HG03558 (cell line): ENCODE measurements around the gene NBEA.

Experiments
- ATAC-seq: cut with Tn5 transposase; IDR thresholded peaks from one replicate; pipeline ENCODE4 v1.9.1; 2021; ENCODE audit warnings: moderate number of reproducible peaks; ENCODE audit not compliant: unreplicated experiment; ENCODE audit errors: extremely low read depth

Gene NBEA

DNA sequence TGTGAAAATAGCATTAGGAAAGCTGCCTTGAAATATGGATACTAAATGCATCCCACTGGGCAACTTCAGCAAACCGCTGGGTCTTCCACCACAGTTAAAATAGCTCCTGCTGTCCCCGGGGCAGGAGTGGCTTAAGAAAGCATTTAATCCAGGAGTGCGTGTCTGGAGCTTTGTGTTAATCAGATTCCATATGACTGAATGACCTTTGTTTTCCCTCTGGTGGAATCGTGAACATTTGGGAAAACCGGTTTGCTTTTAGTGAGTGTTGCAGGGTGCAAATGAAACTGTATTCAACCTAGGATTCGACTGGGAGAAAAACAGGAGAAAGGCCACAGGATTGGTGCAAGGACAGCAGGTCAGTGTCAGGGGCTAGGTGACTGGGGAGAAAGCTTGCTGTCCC, 772.1 kb downstream of the NBEA start:
- no peak for ATAC-seq

DNA sequence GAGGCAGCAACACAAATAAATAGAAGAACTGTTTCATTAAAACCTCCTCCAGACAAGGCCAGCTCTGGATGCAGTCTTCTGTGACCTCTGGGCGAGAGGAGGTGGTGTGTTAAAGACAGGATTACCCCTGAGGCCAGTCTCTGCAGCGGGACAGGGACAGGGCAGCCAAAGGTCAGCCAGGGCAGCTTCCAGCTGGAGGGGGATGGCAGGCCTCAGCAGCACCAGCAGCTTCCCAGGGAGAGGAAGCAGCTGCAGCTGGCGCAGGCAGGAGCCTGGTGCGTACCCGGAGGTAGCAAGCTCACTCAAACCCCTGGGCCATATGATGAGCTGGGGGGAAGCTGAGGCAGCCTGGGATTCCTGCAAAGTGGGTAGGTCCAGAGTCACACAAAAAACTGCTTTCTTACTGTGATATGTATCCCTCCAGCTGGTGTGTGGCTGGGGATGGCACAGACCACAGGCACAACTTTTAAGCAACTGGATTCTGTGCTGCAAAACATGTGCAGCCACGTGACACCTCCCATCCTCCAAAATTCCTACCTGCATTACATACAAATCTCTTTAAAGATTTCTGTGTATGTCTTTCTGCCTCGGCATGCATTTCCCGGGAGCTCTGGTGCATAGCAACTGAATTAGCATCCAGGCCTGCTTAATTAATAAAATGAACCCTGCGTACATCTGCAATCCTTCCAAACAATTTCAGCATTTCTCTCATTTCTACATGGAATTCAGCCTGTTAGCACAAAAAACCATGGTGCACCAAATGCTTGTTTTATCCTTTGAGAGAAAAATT, 772.7 kb downstream of the NBEA start:
- ATAC-seq: no peak

DNA sequence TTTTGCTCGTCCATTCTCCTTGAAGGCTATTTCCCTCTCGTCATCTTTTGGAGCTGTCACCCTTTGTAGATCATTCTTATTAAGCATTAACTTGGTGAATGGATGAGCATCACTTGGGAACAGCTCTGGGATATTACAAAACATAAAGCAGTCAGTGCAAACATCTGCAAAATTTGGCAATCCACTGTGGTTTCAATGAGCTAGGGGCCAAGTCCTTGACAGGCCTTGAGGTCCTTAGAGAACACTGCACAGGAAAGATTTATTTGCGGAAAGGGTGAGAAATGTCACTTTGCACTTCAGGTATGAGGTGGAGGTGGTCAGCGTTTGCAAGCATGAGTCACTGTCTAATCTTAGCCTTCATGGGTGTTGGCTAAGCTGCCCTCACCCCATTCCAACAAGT, 774.1 kb downstream of the NBEA start:
- no peak for ATAC-seq

GRCh38 chr13:35716729-35717128, 774.7 kb downstream of the NBEA start:
- no peak for ATAC-seq

DNA sequence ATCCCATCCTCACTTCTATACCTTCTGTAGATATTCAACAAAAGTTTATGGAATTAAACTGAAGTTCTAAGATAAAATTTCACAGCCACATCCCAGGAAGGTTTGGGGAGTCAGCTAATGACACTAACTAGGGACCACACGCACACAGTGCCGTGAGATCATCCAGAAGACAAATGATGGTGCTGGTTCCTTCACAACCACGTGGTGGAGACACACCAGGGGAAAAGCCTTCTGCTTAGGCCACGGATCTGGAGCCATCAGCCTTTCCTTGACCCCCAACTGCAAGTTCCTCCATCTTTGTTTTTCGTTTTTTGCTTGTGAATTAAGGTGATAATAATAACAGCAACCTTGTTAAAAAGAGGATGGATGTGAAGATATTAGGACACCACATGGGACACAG, 776.0 kb downstream of the NBEA start:
- no peak for ATAC-seq

DNA sequence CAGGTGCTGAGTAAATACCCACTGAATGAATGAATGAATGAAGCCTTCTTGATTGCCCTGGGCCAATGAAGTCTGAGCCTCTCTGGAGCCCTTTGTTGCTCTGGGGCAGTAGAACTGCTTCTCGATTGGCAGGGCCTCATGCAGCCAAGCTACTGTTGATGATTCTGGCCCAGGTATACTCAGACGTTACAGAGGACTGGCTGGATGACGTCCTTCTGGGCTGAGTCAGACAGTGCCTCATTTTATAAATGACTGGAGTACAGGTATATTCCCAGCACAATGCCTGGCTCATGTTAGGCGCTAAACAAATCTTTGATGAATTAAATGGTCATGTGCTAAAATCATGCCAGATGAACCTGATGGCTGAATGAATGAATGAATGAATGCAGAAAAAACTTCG, 778.2 kb downstream of the NBEA start:
- no peak for ATAC-seq

DNA sequence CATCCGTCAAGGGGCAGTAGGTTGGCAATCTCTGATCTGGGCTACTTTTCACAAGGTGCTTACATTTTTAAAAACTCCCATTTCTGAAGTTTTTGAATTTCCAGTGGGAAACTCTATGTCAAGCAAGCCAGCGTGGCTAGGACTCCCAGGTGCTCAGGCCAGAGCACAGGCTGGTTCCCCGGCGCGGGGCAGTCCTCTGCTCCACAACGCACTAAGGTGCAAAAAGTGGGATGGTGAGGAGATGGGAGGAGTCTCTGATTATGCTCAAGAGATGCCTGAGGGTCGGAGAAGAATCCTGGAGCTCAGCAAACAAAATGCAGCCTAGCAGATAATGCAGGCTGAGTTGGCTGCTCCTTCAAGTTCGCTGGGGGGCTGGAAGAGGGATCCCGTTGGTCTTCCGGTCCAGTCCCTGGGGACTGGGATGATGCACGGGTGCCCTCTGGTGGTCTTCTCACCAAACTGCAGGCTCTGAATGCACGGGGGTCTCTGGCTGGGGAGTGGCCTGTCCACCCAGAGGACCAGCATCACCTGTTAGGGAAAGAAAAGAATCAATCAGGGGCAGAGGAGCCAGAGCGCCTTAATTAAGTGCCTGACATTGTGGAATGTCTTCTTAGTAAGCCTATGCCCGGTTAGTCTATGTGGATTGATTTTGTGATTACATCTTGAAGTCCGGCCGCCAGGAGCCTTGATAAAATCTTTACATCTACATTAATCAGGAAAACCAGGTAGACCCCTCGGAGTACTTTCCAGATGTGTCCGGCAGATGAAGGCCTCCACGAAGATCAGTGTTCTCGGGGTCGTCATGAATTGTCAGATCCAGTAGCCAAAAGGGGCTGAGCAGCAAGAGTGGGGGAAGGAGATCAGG, 778.9 kb downstream of the NBEA start:
- no peak for ATAC-seq
